ENCODE data around the gene DPM3. TPM values are rescaled to one million over a fixed set of nuclear protein-coding genes. Genes with fewer than 3 reads are reported as not detected.
A peak's percentile ranks its signal among the peaks of the same experiment; 100 is the strongest.

DPM3 gene
- total RNA-seq, 2 experiments from 2014 or later, result 17.6 to 20.5 TPM

DNA sequence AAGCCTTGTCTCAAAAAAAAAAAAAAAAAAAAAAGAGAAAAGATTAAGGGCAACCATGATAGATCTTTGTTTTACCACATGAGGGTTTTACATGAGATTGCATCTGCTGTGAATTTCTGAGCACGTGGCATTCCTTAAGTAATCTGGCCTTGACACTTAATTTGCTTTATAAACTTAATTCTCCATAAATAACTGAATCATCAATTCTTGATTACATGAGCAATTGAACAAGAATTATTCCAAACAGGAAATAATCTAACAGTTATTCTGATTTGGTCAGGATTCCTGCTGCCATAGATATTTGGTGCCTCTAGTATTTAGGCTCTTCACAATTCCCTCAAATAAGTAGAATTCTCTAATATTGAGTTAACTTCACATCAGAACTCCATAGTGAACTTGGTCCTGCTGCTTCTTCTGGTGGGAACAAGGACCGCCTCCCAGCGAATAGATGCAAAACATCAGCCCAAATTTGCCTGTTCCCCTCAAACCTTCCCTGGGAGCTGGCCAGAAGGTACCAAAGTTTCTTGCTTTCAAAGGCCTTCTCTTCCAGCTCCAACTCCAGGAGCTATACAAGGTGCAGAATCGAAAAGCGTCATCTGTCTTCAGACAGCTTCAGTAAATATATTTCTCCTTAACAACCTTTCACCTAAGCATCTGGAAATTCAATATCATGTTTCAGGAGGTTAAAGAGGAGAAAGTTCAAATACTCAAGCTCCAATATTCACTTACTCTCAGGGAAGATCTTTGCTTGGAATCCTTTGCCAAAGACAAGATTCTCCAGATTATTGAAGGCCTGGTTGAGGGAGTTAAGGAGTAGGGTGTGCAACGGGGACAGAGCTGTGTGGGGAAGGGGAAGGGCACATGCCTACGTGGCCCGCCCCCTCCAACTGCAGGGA is 31.8 kb upstream of the DPM3 start:
- POLR2A ChIA-PET, result interaction anchor here (0.9 to 4.4 kb wide), 15 partner anchors 22 to 220 kb away, joined by 3 to 31 read pairs (median 6); partner anchors contain the start of genes ADAM15, CLK2 and SLC50A1
- Mint-ChIP-seq H3K27me3 (peaks cover 3% of the 10 kb centered on the region), H3K27ac (peak overlapping the region; percentile 95), H3K4me3 (peak overlapping the region; percentile 100), H3K9me3 (no peaks in the 10 kb centered on the region), H3K36me3 (ENCODE audit: low read depth) (peaks cover 47% of the 10 kb centered on the region), H3K4me1 (ENCODE audit: low read depth) (peaks cover 63% of the 10 kb centered on the region)
- CTCF ChIA-PET, result interaction anchor here (0.8 to 4.2 kb wide), 15 partner anchors 22 to 217 kb away, joined by 3 to 26 read pairs (median 7); partner anchors contain the start of genes PBXIP1 and THBS3
- TF ChIP-seq, protein P1, sequence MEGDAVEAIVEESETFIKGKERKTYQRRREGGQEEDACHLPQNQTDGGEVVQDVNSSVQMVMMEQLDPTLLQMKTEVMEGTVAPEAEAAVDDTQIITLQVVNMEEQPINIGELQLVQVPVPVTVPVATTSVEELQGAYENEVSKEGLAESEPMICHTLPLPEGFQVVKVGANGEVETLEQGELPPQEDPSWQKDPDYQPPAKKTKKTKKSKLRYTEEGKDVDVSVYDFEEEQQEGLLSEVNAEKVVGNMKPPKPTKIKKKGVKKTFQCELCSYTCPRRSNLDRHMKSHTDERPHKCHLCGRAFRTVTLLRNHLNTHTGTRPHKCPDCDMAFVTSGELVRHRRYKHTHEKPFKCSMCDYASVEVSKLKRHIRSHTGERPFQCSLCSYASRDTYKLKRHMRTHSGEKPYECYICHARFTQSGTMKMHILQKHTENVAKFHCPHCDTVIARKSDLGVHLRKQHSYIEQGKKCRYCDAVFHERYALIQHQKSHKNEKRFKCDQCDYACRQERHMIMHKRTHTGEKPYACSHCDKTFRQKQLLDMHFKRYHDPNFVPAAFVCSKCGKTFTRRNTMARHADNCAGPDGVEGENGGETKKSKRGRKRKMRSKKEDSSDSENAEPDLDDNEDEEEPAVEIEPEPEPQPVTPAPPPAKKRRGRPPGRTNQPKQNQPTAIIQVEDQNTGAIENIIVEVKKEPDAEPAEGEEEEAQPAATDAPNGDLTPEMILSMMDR (IDR thresholded peaks at IDR 0.05), result no peak
- DNase-seq (no peak), ATAC-seq (ENCODE audit: poor library complexity) (peak; percentile 39)
- intact Hi-C loops (cut with DNase I, micrococcal nuclease), result no loop called here
- H3K27ac ChIP-seq (ENCODE audit: low read depth in 1 of 2, low read length in 2 of 2), result peak overlapping the region; percentile 89 to 91
- peak overlapping the region; percentile 77 for H3K4me3 ChIP-seq (ENCODE audit: low read length)
- H3K4me1 ChIP-seq (ENCODE audit: insufficient read depth, low read length), result peaks cover 64% of the 10 kb centered on the region
- peaks cover 30% of the 10 kb centered on the region for H3K36me3 ChIP-seq (ENCODE audit: insufficient read depth, low read length)
- H3K27me3 ChIP-seq (ENCODE audit: control insufficient read depth in 1 of 2, insufficient read depth in 2 of 2, low read length in 2 of 2), result peaks cover 0 to under 1% of the 10 kb centered on the region in 2 experiments
- no peaks in the 10 kb centered on the region for H3K9me3 ChIP-seq (ENCODE audit: control insufficient read depth in 1 of 2, insufficient read depth in 1 of 2, low read length in 2 of 2)

DNA sequence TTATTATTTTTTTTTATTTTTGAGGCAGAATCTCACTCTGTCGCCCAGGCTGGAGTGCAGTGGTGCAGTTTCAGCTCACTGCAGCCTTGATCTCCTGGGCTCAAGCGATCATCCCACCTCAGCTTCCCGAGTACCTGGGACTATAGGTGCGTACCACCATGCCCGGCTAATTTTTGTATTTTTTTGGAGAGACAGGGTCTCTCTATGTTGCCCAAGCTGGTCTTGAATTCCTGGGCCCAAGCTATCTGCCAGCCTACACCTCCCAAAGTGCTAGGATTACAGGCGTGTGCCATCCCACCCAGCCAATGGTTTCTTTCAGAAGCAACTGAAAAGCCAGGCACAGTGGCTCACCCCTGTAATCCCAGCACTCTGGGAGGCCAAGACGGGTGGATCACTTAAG is 30.5 kb upstream of the DPM3 start:
- Mint-ChIP-seq H3K27ac (peak overlapping the region; percentile 95), H3K4me3 (peak overlapping the region; percentile 100)
- no peak for ATAC-seq (ENCODE audit: poor library complexity)

DNA sequence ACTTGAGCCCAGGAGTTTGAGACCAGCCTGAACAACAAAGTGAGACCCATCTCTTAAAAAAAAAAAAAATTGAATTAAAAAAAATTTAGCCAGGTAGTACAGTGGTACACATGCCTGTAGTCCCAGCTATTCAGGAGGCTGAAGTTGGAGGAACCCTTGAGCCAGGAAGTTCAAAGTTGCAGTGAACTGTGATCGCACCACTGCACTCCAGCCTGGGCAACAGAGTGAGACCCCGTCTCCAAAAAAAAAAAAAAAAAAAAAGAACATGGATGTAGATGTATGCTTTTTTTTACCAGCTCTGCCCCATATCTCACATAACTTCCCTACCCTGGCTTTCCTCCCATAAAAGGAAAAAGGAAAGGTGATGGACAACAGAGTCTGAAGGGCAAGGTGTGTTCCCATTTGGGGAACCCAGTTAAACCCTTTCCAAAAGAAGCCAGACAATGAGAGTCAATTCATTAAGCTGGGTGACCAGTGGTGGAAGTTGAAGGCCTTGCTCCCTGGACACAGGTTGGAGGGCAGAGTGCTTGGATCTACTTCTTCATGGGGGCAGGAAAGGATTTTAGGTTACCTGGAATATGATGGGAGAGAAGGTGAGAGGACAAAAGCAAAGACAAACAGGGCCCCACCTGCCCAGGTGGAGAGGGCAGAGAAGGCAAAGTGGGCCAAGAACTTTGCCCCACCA is 29.9 kb upstream of the DPM3 start:
- DNase-seq, result no peak
- H3K27ac ChIP-seq (ENCODE audit: low read depth in 1 of 2, low read length in 2 of 2), result no peak overlapping the region
- TF ChIP-seq, protein P1 (IDR thresholded peaks at IDR 0.05), result no peak
- no peaks in the 10 kb centered on the region for H3K9me3 ChIP-seq (ENCODE audit: control insufficient read depth in 1 of 2, insufficient read depth in 1 of 2, low read length in 2 of 2)
- H3K4me1 ChIP-seq (ENCODE audit: insufficient read depth, low read length), result peaks cover 50% of the 10 kb centered on the region
- Mint-ChIP-seq H3K36me3 (ENCODE audit: low read depth) (peaks cover 41% of the 10 kb centered on the region), H3K27ac (no peak overlapping the region), H3K4me3 (peak overlapping the region; percentile 71), H3K27me3 (peaks cover 3% of the 10 kb centered on the region), H3K9me3 (no peaks in the 10 kb centered on the region), H3K4me1 (ENCODE audit: low read depth) (peaks cover 49% of the 10 kb centered on the region)
- H3K36me3 ChIP-seq (ENCODE audit: insufficient read depth, low read length), result peaks cover 25% of the 10 kb centered on the region
- no peak for ATAC-seq (ENCODE audit: poor library complexity)
- intact Hi-C loops (cut with DNase I, micrococcal nuclease), result no loop called here
- ChIA-PET CTCF (interaction anchor here (0.7 kb wide), 3 partner anchors 79 to 210 kb away, joined by 3 to 4 read pairs (median 3); no protein-coding TSS in a partner anchor), POLR2A (interaction anchor here (1.0 kb wide), 1 partner anchor 35 kb away, joined by 3 read pairs; the partner anchor contains the start of gene SLC50A1)
- peaks cover 0 to 7% of the 10 kb centered on the region in 2 experiments for H3K27me3 ChIP-seq (ENCODE audit: control insufficient read depth in 1 of 2, insufficient read depth in 2 of 2, low read length in 2 of 2)
- H3K4me3 ChIP-seq (ENCODE audit: low read length), result no peak overlapping the region

More for the DNA sequence above, 30.5 kb upstream of the DPM3 start:
- peaks cover 41% of the 10 kb centered on the region for H3K36me3 Mint-ChIP-seq (ENCODE audit: low read depth)
- peaks cover 53% of the 10 kb centered on the region for H3K4me1 Mint-ChIP-seq (ENCODE audit: low read depth)
- ChIA-PET CTCF (interaction anchor here (0.6 to 0.7 kb wide), 4 partner anchors 79 to 847 kb away, joined by 3 to 4 read pairs (median 4); no protein-coding TSS in a partner anchor), POLR2A (interaction anchor here (1.0 kb wide), 1 partner anchor 35 kb away, joined by 3 read pairs; the partner anchor contains the start of gene SLC50A1)
- no peak for DNase-seq
- no peaks in the 10 kb centered on the region for H3K9me3 Mint-ChIP-seq
- H3K4me1 ChIP-seq (ENCODE audit: insufficient read depth, low read length), result peaks cover 56% of the 10 kb centered on the region
- H3K4me3 ChIP-seq (ENCODE audit: low read length), result no peak overlapping the region
- no peaks in the 10 kb centered on the region for H3K9me3 ChIP-seq (ENCODE audit: control insufficient read depth in 1 of 2, insufficient read depth in 1 of 2, low read length in 2 of 2)
- intact Hi-C loops (cut with DNase I, micrococcal nuclease), result no loop called here
- H3K27me3 ChIP-seq (ENCODE audit: control insufficient read depth in 1 of 2, insufficient read depth in 2 of 2, low read length in 2 of 2), result peaks cover 0 to 7% of the 10 kb centered on the region in 2 experiments
- H3K27ac ChIP-seq (ENCODE audit: low read depth in 1 of 2, low read length in 2 of 2), result no peak overlapping the region
- TF ChIP-seq, protein P1 (IDR thresholded peaks at IDR 0.05), result no peak
- peaks cover 25% of the 10 kb centered on the region for H3K36me3 ChIP-seq (ENCODE audit: insufficient read depth, low read length)
- H3K27me3 Mint-ChIP-seq, result peaks cover 3% of the 10 kb centered on the region

Data from CD4-positive, alpha-beta T cell (primary cell).